Astrocyte of the spinal cord (primary cell): ENCODE measurements around the gene CLEC18A.

Source experiments
- DNase-seq: peaks from one replicate; pipeline ENCODE4 v3.0.0; 2011; ENCODE audit warnings: low read depth, low spot score
- H3K4me3 ChIP-seq: 2 replicates; pipeline ENCODE4 v1.5.1; 2011; ENCODE audit warnings: low read depth, mild to moderate bottlenecking, low read length, moderate library complexity
- in situ Hi-C: cut with HindIII; loops from 2 replicates; pipeline ENCODE4 v1.10.0; 2017; ENCODE audit warnings: low sequenced_read_pairs
- TF ChIP-seq, protein P1 (sequence below): IDR thresholded peaks from 2 replicates; pipeline ENCODE4 v1.5.1; 2012; ENCODE audit warnings: low read depth, mild to moderate bottlenecking, low read length, inconsistent platforms

CLEC18A gene

DNA sequence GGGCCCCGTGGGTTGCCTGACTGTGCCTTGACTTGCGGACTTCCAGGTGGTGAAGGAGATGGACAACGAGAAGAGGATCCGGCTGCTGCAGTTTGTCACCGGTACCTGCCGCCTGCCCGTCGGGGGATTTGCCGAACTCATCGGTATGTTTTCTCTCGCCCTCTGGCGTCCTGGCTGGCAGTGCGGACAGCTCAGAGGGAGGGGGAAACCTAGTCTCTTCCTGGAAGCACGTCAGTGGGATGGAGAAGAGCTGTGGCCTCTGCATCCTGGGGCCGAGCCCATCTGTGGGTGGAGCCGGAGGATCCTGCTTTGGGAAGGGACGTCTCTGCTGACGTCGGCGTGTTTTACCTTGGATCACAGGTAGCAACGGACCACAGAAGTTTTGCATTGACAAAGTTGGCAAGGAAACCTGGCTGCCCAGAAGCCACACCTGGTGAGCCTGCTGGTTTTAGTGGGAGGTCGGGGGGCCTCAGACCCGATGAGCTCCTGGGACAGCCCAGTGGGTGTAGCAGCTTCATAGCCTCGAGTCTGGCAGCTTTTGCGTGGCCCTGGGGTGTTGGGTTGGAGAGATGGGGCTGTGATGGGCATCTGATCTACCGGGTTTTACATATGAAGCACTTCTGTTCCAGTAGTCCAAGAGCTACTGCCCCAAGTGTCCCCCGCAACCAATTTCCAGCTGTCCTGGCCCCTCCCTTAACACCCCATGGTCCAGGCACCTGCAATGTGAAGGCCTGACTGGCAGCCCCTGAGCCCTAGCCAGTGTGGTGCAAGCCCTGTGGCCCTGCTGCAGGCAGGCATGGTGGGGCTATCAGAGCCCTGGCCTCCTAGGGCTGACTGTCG is 11.9 kb upstream of the CLEC18A start:
- in situ Hi-C loops: no loop called here
- H3K4me3 ChIP-seq: no peak overlapping the region
- DNase-seq: no peak
- TF ChIP-seq, protein P1, sequence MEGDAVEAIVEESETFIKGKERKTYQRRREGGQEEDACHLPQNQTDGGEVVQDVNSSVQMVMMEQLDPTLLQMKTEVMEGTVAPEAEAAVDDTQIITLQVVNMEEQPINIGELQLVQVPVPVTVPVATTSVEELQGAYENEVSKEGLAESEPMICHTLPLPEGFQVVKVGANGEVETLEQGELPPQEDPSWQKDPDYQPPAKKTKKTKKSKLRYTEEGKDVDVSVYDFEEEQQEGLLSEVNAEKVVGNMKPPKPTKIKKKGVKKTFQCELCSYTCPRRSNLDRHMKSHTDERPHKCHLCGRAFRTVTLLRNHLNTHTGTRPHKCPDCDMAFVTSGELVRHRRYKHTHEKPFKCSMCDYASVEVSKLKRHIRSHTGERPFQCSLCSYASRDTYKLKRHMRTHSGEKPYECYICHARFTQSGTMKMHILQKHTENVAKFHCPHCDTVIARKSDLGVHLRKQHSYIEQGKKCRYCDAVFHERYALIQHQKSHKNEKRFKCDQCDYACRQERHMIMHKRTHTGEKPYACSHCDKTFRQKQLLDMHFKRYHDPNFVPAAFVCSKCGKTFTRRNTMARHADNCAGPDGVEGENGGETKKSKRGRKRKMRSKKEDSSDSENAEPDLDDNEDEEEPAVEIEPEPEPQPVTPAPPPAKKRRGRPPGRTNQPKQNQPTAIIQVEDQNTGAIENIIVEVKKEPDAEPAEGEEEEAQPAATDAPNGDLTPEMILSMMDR: no peak

DNA sequence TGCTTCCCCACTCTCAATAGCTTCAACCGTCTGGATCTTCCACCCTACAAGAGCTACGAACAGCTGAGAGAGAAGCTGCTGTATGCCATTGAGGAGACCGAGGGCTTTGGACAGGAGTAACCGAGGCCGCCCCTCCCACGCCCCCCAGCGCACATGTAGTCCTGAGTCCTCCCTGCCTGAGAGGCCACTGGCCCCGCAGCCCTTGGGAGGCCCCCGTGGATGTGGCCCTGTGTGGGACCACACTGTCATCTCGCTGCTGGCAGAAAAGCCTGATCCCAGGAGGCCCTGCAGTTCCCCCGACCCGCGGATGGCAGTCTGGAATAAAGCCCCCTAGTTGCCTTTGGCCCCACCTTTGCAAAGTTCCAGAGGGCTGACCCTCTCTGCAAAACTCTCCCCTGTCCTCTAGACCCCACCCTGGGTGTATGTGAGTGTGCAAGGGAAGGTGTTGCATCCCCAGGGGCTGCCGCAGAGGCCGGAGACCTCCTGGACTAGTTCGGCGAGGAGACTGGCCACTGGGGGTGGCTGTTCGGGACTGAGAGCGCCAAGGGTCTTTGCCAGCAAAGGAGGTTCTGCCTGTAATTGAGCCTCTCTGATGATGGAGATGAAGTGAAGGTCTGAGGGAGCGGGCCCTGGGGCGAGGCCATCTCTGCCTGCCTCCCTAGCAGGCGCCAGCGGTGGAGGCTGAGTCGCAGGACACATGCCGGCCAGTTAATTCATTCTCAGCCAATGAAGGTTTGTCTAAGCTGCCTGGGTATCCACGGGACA is 11.1 kb upstream of the CLEC18A start:
- DNase-seq: no peak
- H3K4me3 ChIP-seq: no peak overlapping the region
- in situ Hi-C loops: no loop called here
- TF ChIP-seq, protein P1: no peak

DNA sequence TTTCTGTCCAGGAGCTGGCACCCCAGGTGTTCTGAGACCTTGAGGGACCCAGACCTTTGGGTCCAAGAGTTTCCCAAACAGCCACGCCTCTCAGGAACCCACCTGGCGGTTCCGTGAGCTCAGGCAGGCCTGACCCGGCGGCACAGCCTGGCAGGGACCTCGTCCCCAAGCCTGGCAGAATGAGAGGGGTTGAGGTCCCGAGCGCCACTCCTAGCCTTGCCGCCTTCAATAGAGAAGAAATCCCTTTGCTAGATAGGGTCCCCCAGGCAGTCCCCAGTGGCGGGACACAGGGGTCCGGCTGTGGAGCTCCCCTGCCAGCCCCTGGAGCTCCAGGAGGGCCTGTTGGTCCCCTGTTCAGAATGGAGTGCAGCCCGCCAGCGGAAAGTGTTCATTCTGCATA is 10.5 kb upstream of the CLEC18A start:
- in situ Hi-C loops: no loop called here
- DNase-seq: no peak
- H3K4me3 ChIP-seq: no peak overlapping the region
- TF ChIP-seq, protein P1: no peak

DNA sequence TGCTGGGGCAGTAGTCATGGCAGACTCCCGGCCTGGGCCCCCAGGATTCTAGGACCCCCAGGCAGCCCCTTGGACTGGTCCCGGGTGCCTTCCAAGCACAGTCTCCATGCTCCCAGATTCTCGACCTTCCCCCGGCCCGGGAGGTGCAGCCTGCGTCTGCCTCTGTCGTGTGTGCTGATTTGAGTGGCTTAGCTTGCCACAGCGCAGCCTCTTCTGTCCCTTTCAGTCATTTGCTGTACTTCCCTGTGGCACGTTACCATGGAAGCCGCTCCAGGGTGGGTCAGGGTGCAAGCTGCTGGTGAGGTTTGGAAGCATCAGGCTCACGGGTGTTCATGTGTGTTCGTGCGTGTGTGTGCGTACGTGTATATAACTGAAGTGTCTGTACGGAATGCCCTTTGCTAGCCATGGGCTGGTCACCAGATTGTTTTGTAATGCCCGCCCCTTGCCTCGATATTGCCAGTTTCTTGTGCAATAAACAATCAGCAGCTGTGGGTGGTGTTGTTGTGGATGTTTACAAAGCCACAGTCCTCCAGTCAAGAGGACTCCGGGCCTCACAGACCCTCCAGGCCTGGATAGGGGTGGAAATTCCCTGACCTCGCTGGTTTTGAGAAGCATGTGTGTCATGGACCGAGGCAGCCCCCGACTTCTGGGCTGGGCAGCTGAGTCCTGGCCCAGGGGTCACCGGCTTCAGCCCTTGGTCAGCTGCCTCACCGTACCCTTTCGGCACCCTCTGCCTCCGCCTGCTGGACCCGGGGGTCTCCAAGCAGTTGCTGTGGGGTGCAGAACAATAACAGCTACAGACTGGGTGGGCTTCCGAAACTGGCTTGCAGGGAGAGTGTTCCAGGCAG is 9.7 kb upstream of the CLEC18A start:
- TF ChIP-seq, protein P1: no peak
- DNase-seq: no peak
- in situ Hi-C loops: no loop called here
- no peak overlapping the region for H3K4me3 ChIP-seq

DNA sequence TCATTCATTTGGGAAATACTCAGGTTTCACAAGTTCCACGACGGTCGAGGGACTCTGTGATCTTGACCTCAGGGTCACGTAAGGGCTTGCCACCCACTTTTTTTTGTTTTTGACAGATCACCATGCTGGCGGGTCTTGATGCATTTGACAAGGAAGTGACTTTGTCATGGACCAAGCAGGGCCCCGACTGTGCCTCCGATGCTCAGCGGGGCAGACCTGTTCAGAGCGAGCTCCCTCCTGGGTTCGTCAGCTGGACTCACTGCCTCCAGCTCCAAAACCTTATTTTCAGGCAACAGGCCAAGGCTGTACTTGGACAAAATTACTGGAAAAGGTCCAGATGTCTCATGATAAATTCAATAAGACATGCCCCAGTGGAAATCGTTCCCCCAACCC is 9.0 kb upstream of the CLEC18A start:
- in situ Hi-C loops: no loop called here
- no peak overlapping the region for H3K4me3 ChIP-seq

More for the DNA sequence above, 9.0 kb upstream of the CLEC18A start:
- TF ChIP-seq, protein P1: no peak
- DNase-seq: no peak
